IMR-90 (cell line): ENCODE results near the gene ARHGEF38. TPM values are rescaled to one million over a fixed set of nuclear protein-coding genes. Genes with fewer than 3 reads are reported as not detected.

Source experiments
- ATAC-seq: fragments of 200-7000 bp; cut with Tn5 transposase; 2 replicates; pipeline ENCODE4 v1.9.1; 2020; ENCODE audit warnings: low read depth, mild to moderate bottlenecking, moderate library complexity
- BruUV-seq: library from RNA; stranded (reverse); fragments of 400-500 nt; replicated peaks from 2 replicates; lab custom pipeline; 2021; lab: Mats Ljungman, UMichigan
- CTCF ChIA-PET: fragments of 300-600 bp; formaldehyde crosslinking; extraction: SDS; loops from one replicate; lab custom pipeline; 2021; ENCODE audit warnings: antibody characterized with exemption; lab: Yijun Ruan, JAX
- POLR2A ChIA-PET: fragments of 300-600 bp; sonication (Branson Sonifier 250); formaldehyde crosslinking; loops from one replicate; lab custom pipeline; 2022; ENCODE audit warnings: antibody characterized with exemption; ENCODE audit not compliant: unreplicated experiment; lab: Charles Lee
- DNase-seq: peaks from one replicate; pipeline ENCODE4 v3.0.0; 2013
- H2AFZ ChIP-seq: replicated peaks from 2 replicates; pipeline ENCODE3; 2013; ENCODE audit warnings: low read length, mild to moderate bottlenecking; ENCODE audit not compliant: poor library complexity
- H2AK5ac ChIP-seq: 2 replicates; pipeline ENCODE4 v1.6.1; 2013; ENCODE audit warnings: low read depth, low read length, inconsistent platforms
- H2AK9ac ChIP-seq: replicated peaks from 2 replicates; pipeline ENCODE3; 2013; ENCODE audit warnings: mild to moderate bottlenecking, low read depth, low read length, moderate library complexity; ENCODE audit not compliant: poor library complexity
- H2BK120ac ChIP-seq: 2 replicates; pipeline ENCODE4 v1.6.1; 2013; ENCODE audit warnings: low read depth, low read length, inconsistent platforms
- H2BK15ac ChIP-seq: 3 replicates; pipeline ENCODE4 v1.6.1; 2013; ENCODE audit warnings: low read depth, low read length, inconsistent platforms
- H2BK20ac ChIP-seq: 2 replicates; pipeline ENCODE4 v1.6.1; 2013; ENCODE audit warnings: low read depth, mild to moderate bottlenecking, inconsistent platforms, low read length, moderate library complexity
- H2BK5ac ChIP-seq: 2 replicates; pipeline ENCODE4 v1.6.1; 2013; ENCODE audit warnings: mild to moderate bottlenecking, low read depth, low read length, inconsistent platforms; ENCODE audit not compliant: poor library complexity, severe bottlenecking
- H3K14ac ChIP-seq: replicated peaks from 2 replicates; pipeline ENCODE4 v1.6.1; 2013; ENCODE audit warnings: low read depth, low read length, inconsistent platforms
- H3K18ac ChIP-seq: 2 replicates; pipeline ENCODE4 v1.6.1; 2013; ENCODE audit warnings: low read depth, low read length, control low read depth
- H3K23ac ChIP-seq: 2 replicates; pipeline ENCODE4 v1.6.1; 2013; ENCODE audit warnings: low read depth, low read length, inconsistent platforms
- H3K27ac ChIP-seq: 2 replicates; pipeline ENCODE4 v1.5.1; 2013; ENCODE audit warnings: mild to moderate bottlenecking, control low read depth, low read length; ENCODE audit not compliant: insufficient read depth
- H3K27me3 ChIP-seq: 2 replicates; pipeline ENCODE4 v1.6.1; 2013; ENCODE audit warnings: low read length; ENCODE audit not compliant: control insufficient read depth, insufficient read depth
- H3K36me3 ChIP-seq: 2 replicates; pipeline ENCODE4 v1.6.1; 2013; ENCODE audit warnings: low read length, mixed read lengths; ENCODE audit not compliant: control insufficient read depth, insufficient read depth
- H3K4ac ChIP-seq: 2 replicates; pipeline ENCODE4 v1.6.1; 2013; ENCODE audit warnings: low read depth, low read length, inconsistent platforms
- H3K4me1 ChIP-seq: 2 replicates; pipeline ENCODE4 v1.6.1; 2013; ENCODE audit warnings: low read length, mixed read lengths; ENCODE audit not compliant: control insufficient read depth, insufficient read depth
- H3K4me2 ChIP-seq: 2 replicates; pipeline ENCODE4 v1.6.1; 2013; ENCODE audit warnings: low read depth, mild to moderate bottlenecking, control low read depth, low read length, moderate library complexity
- H3K4me3 ChIP-seq: 2 replicates; pipeline ENCODE4 v1.5.1; 2013; ENCODE audit warnings: low read depth, mild to moderate bottlenecking, control low read depth, low read length, moderate library complexity; ENCODE audit not compliant: insufficient read depth
- H3K56ac ChIP-seq: 2 replicates; pipeline ENCODE4 v1.6.1; 2013; ENCODE audit warnings: low read length, inconsistent platforms; ENCODE audit not compliant: insufficient read depth; ENCODE audit errors: extremely low read depth
- H3K79me1 ChIP-seq, 2 experiments: 2 replicates each; pipeline ENCODE4 v1.6.1; 2013; ENCODE audit warnings: low read length in 2 of 2, inconsistent platforms in 1 of 2, low read depth in 1 of 2
- H3K9ac ChIP-seq: 2 replicates; pipeline ENCODE4 v1.6.1; 2013; ENCODE audit warnings: low read depth, low read length, control low read depth
- H3K9me1 ChIP-seq: 2 replicates; pipeline ENCODE4 v1.6.1; 2013; ENCODE audit warnings: low read length, inconsistent platforms; ENCODE audit not compliant: insufficient read depth
- H3K9me3 ChIP-seq: 2 replicates; pipeline ENCODE4 v1.6.1; 2013; ENCODE audit warnings: low read length; ENCODE audit not compliant: control insufficient read depth, insufficient read depth
- H4K20me1 ChIP-seq: 2 replicates; pipeline ENCODE4 v1.6.1; 2013; ENCODE audit warnings: low read length, inconsistent platforms; ENCODE audit not compliant: insufficient read depth
- H4K5ac ChIP-seq: 2 replicates; pipeline ENCODE4 v1.6.1; 2013; ENCODE audit warnings: mild to moderate bottlenecking, low read depth, low read length, control low read depth
- H4K8ac ChIP-seq, 2 experiments: 2 replicates each; pipeline ENCODE4 v1.6.1; 2013; ENCODE audit warnings: low read depth in 2 of 2, low read length in 2 of 2, control low read depth in 1 of 2, inconsistent platforms in 1 of 2
- H4K91ac ChIP-seq: 2 replicates; pipeline ENCODE4 v1.6.1; 2013; ENCODE audit warnings: low read depth, low read length, inconsistent platforms; ENCODE audit not compliant: insufficient read depth
- BHLHE40 ChIP-seq: fragments of 150-350 bp; IDR thresholded peaks from 2 replicates; pipeline ENCODE4 v1.6.1; 2016; ENCODE audit warnings: mild to moderate bottlenecking, low read depth, low read length
- RFX5 ChIP-seq: IDR thresholded peaks from 2 replicates; pipeline ENCODE4 v1.8.0; 2012; ENCODE audit warnings: low read depth, mild to moderate bottlenecking, low read length, moderate library complexity
- WGBS, 2 experiments: methylation state at CpG; one replicate each; pipeline versions ENCODE4 v1.1.5 to v1.1.7; 2013; ENCODE audit warnings: missing lambda C conversion rate in 2 of 2; ENCODE audit not compliant: insufficient read length in 1 of 2; ENCODE audit errors: extremely low coverage in 2 of 2; 5-methylcytosine and 5-hydroxymethylcytosine counted together
- dilution Hi-C: fragments of 300-500 bp; cut with HindIII; formaldehyde crosslinking; loops from one replicate; pipeline ENCODE4 v1.14.3; 2018; ENCODE audit warnings: low sequenced_read_pairs; ENCODE audit not compliant: unreplicated experiment
- in situ Hi-C: fragments of 300-500 bp; cut with MboI; formaldehyde crosslinking; loops from 3 replicates; pipeline ENCODE4 v1.14.3; 2019; ENCODE audit warnings: low sequenced_read_pairs, inconsistent platforms, mixed read lengths
- intact Hi-C: fragments of 100-400 bp; cut with micrococcal nuclease; formaldehyde crosslinking; loops from 2 replicates; pipeline ENCODE4 v1.10.0; 2022
- polyA plus RNA-seq, 3 experiments: library from polyadenylated mRNA; depleted of rRNA; stranded (reverse); fragments of >200 nt; gene quantifications; 2 replicates each; pipeline ENCODE4 v1.2.3, GENCODE V29; 2012; ENCODE audit warnings: low replicate concordance in 1 of 3
- total RNA-seq: library from RNA; depleted of rRNA; stranded (reverse); fragments of >200 nt; gene quantifications from 2 replicates; pipeline ENCODE4 v1.2.3, GENCODE V29; 2012

The ARHGEF38 gene
- total and polyA plus RNA-seq, 2 of the 4 experiments (the other 2 are of a cell fraction): not detected

DNA sequence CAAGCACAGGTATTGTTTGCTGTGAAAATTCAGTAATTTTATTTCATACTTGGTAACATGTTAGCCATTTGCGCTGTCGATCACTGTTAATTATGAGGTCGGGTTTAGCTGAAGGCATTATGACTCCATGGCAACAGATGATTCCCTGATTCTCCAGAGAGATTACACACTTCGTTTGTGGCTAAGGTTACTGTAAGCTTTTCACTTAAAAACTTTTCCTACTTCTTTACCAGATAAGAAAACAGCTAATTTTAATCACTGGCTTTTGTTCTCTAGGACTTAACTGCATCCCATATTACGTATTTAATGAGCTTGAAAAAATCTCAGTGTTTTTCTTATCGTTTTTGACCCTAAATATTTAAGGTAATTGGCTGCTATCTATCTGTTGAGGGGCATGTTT is 158.3 kb downstream of the ARHGEF38 start:
- H3K14ac ChIP-seq: no peak overlapping the region
- H3K4me1 ChIP-seq: no peaks in the 10 kb centered on the region
- H3K79me1 ChIP-seq: peaks cover 16 to 35% of the 10 kb centered on the region in 2 experiments
- no peak overlapping the region for H3K4ac ChIP-seq
- no peak overlapping the region for H2AK9ac ChIP-seq
- H4K91ac ChIP-seq: no peak overlapping the region
- no peak overlapping the region for H3K4me3 ChIP-seq
- no peak overlapping the region for H2BK120ac ChIP-seq
- no peaks in the 10 kb centered on the region for H3K27me3 ChIP-seq
- POLR2A ChIA-PET: no interaction called here
- no peak overlapping the region for H2BK5ac ChIP-seq
- no peak overlapping the region for H2AFZ ChIP-seq
- no peak overlapping the region for H3K23ac ChIP-seq
- no TSS peak for BruUV-seq
- in situ Hi-C loops (no loop called here), intact Hi-C loops (no loop called here), dilution Hi-C loops (no loop called here)
- H2BK20ac ChIP-seq: no peak overlapping the region
- CTCF ChIA-PET: no interaction called here
- H3K18ac ChIP-seq: no peak overlapping the region
- H3K27ac ChIP-seq: no peak overlapping the region
- H4K8ac ChIP-seq: no peak overlapping the region
- no CpG with 5 or more reads among the region's 6 CpGs for whole genome bisulfite sequencing, 2 experiments
- H3K9me3 ChIP-seq: no peaks in the 10 kb centered on the region
- no peak for ATAC-seq
- H3K4me2 ChIP-seq: no peak overlapping the region
- no peak overlapping the region for H2AK5ac ChIP-seq
- no peaks in the 10 kb centered on the region for H4K20me1 ChIP-seq
- no peak overlapping the region for H2BK15ac ChIP-seq
- H3K36me3 ChIP-seq: no peaks in the 10 kb centered on the region
- TF ChIP-seq RFX5 (peak; percentile 66; the same call in 1 of the 2 replicates), BHLHE40 (no peak)
- no peak for DNase-seq
- no peak overlapping the region for H3K56ac ChIP-seq
- no peak overlapping the region for H4K5ac ChIP-seq
- H3K9ac ChIP-seq: no peak overlapping the region
- no peaks in the 10 kb centered on the region for H3K9me1 ChIP-seq
